ENCODE results near the gene IQCK.

DNA sequence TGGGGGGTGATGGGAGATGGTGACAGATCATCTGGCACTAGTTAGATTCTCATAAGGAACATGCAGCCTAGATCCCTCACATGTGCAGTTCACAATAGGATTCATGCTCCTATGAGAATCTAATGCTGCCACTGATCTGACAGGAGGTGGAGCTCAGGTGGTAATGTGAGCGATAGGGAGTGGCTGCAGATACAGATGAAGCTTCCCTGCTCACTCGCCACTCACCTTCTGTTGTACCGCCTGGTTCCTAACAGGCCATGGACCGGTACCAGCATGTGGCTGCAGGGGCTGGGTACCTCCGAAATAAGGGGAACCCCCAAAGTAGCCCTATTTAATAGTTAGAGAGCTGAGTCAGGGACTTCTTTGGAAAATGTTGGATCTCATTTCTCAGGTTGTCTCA, 106.1 kb downstream of the IQCK start:
- TF ChIP-seq, protein P1, sequence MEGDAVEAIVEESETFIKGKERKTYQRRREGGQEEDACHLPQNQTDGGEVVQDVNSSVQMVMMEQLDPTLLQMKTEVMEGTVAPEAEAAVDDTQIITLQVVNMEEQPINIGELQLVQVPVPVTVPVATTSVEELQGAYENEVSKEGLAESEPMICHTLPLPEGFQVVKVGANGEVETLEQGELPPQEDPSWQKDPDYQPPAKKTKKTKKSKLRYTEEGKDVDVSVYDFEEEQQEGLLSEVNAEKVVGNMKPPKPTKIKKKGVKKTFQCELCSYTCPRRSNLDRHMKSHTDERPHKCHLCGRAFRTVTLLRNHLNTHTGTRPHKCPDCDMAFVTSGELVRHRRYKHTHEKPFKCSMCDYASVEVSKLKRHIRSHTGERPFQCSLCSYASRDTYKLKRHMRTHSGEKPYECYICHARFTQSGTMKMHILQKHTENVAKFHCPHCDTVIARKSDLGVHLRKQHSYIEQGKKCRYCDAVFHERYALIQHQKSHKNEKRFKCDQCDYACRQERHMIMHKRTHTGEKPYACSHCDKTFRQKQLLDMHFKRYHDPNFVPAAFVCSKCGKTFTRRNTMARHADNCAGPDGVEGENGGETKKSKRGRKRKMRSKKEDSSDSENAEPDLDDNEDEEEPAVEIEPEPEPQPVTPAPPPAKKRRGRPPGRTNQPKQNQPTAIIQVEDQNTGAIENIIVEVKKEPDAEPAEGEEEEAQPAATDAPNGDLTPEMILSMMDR (conservative IDR thresholded peaks at IDR 0.05 in 1 of 2, IDR thresholded peaks at IDR 0.05 in 1 of 2; ENCODE audit: low read depth in 1 of 2, low read length in 2 of 2), result no peak
- TF ChIP-seq EZH2 (IDR thresholded peaks at IDR 0.05; ENCODE audit: low read length, missing control alignments), result no peak

Measured in fibroblast of lung (primary cell).